Measurements from ENCODE around the gene AMMECR1.
A peak's percentile ranks its signal among the peaks of the same experiment; 100 is the strongest.
"Not testable (repeated sequence)": the region's sequence is repeated elsewhere in the genome, so short reads cannot be mapped to it uniquely, and the experiment has no call there.

AMMECR1 gene

GRCh38 chrX:110317820-110318663 lies at the start of gene AMMECR1:
AMMECR1 (minus strand) TSS chrX:110318085; CDS start chrX:110318071, 14 bp downstream.
- DNase-seq = peak; percentile 18

- DNase-seq = no peak
These were observed 45.4 kb upstream of the AMMECR1 start for GRCh38 chrX:110363244-110363643.

- no peak for DNase-seq
These were observed 41.4 kb upstream of the AMMECR1 start for GRCh38 chrX:110359273-110359672.

GRCh38 chrX:110358548-110358947 lies 40.7 kb upstream of the AMMECR1 start, which contains the start of gene RTL9:
RTL9 (plus strand) TSS chrX:110358848; CDS start chrX:110450618, 91,770 bp downstream.
- DNase-seq = no peak

- DNase-seq = no peak
These were observed 28.8 kb upstream of the AMMECR1 start for GRCh38 chrX:110346681-110347080.

GRCh38 chrX:110341189-110342035 lies 23.5 kb upstream of the AMMECR1 start:
- no peak for DNase-seq

GRCh38 chrX:110338935-110339334 lies 21.1 kb upstream of the AMMECR1 start:
- DNase-seq = no peak

GRCh38 chrX:110333458-110333857 lies 15.6 kb upstream of the AMMECR1 start:
- not testable (repeated sequence) for DNase-seq

GRCh38 chrX:110331444-110332030 lies 13.7 kb upstream of the AMMECR1 start:
- DNase-seq = no peak

GRCh38 chrX:110328613-110329012 lies 10.7 kb upstream of the AMMECR1 start:
- not testable (repeated sequence) for DNase-seq

- no peak for DNase-seq
These were observed 9.5 kb upstream of the AMMECR1 start for GRCh38 chrX:110327336-110327735.

- no peak for DNase-seq
These were observed 8.8 kb upstream of the AMMECR1 start for GRCh38 chrX:110326712-110327111.

GRCh38 chrX:110322603-110323002 lies 4.7 kb upstream of the AMMECR1 start:
- DNase-seq = peak; percentile 44

- no peak for DNase-seq
These were observed 3.8 kb upstream of the AMMECR1 start for GRCh38 chrX:110321670-110322069.

GRCh38 chrX:110321081-110321480 lies 3.2 kb upstream of the AMMECR1 start:
- no peak for DNase-seq

- DNase-seq = no peak
These were observed 2.6 kb upstream of the AMMECR1 start for GRCh38 chrX:110320381-110320987.

GRCh38 chrX:110318664-110318968 lies 731 bp upstream of the AMMECR1 start:
- DNase-seq = no peak

- DNase-seq = no peak
These were observed 645 bp downstream of the AMMECR1 start for GRCh38 chrX:110317061-110317819.

GRCh38 chrX:110316351-110317060 lies 1.4 kb downstream of the AMMECR1 start:
- DNase-seq = no peak

GRCh38 chrX:110315551-110315950 lies 2.3 kb downstream of the AMMECR1 start:
- DNase-seq = no peak

- no peak for DNase-seq
These were observed 6.3 kb downstream of the AMMECR1 start for GRCh38 chrX:110311437-110312230.

Measured in NCI-H1436 treated with DMSO at 0.1 percent for 48 hours (cell line).